HG02642 (cell line): ENCODE measurements around the gene TMEM132D.
"Not testable (repeated sequence)": the region's sequence is repeated elsewhere in the genome, so short reads cannot be mapped to it uniquely, and the experiment has no call there.

ENCODE experiments used
- ATAC-seq: cut with Tn5 transposase; IDR thresholded peaks from one replicate; pipeline ENCODE4 v1.9.1; 2021; ENCODE audit warnings: mild to moderate bottlenecking; ENCODE audit not compliant: unreplicated experiment, poor library complexity

Gene TMEM132D

DNA sequence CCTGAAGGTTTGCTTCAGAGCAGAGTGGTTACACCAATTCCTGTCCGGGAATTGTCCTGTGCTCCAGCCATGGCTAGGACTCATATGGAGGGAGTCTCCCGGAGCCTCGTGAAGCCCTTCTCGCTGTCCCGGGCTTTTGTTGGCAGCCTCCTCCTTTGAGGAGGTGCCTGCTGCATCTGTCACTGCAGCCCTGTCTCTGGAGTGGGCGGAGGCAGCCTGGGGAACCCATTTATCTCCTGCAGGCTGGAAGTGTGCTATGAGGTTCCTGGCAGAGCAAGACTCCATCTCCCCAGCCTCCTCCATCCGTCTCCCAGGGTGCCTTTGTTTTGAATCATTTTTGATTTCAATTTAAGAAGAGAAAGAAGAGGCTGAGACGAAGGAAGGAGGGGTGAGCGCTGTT lies 695.3 kb downstream of the TMEM132D start:
- no peak for ATAC-seq

DNA sequence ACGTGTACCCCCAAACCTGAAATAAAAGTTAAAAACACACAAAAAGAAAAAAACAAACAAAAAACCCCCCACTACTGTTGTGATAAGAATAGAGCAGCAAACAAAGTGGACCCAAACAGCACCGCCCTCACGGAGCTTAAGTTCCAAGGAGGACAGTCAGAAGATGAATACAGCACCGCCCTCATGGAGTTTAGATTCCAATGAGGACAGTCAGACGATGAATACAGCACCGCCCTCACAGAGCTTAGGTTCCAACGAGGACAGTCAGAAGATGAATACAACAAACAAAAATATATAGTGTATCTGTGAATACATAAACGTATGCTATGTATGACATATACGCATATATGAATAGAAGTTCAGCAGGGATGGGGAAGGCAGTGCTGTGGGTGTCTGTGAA lies 696.7 kb downstream of the TMEM132D start:
- no peak for ATAC-seq

GRCh38 chr12:129203456-129203855 lies 700.4 kb downstream of the TMEM132D start:
- ATAC-seq, result no peak

- no peak for ATAC-seq
Observed at GRCh38 chr12:129202109-129202814, 701.6 kb downstream of the TMEM132D start.

GRCh38 chr12:129201029-129201428 lies 702.8 kb downstream of the TMEM132D start:
- ATAC-seq, result no peak

- ATAC-seq, result no peak
Observed at GRCh38 chr12:129200576-129200975, 703.2 kb downstream of the TMEM132D start.

DNA sequence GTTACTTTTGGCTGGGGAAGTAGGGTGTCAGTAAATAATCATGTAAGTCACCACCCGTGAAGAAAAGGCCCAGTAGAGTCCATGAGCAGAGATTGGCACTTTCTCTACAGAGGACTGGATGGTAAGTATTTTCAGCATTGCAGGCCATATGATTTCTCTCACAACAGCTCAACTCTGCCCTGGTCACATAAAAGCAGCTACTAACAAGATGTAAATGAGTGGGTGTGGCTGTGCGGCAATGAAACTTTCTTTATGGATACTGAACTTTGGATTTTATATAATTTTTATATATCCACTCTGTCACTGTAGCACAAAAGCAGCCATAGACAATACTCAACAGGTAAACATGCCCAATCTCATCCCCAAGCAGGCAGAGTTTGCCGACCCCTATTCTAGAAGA lies 706.9 kb downstream of the TMEM132D start:
- ATAC-seq, result no peak

DNA sequence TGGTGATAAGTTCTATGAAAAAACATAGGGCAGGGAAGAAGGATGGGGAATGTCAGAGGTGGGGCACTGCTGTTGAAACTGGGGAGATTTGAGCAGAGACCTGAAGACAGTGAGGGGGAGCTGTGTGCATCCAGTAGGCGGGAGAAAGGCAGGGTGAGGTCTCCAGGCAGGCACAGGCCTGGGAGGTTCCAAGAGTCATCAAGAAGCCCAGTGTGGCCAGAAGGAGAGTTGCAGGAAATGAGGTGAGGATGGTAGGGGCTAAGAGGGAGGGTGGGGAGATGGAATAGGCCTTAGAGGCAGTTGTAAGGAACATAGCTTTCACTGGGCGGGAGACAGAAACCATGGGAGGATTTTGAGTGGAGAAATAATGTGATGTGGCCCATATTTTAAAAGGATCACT lies 708.7 kb downstream of the TMEM132D start:
- no peak for ATAC-seq

DNA sequence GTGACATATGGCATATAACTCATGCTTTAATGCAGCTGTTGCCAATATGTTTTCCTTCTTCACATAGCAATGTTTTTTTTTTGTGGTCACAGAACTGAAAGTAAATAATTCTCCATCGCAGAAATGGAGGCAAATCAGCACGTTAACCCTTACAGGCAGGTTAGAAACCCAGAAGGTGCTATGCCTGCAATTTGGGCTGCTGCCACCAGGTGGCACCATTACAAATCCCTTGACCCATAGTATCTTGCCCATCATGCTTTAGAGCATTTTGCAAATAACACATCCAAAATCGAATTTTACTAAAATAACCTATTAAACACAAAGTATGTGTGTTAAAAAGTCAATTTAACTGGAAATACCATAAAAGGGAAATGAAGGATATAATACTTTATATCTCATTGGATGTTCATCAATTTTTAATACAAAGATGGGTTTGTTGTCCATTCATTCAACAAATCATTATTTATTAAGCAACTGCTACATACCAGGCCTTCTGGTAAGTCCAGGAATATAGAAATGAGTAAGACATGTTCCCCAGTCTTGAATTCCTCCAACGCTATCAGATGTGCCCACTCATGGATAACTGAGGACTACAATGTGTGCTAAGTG lies 710.5 kb downstream of the TMEM132D start:
- ATAC-seq, result no peak

DNA sequence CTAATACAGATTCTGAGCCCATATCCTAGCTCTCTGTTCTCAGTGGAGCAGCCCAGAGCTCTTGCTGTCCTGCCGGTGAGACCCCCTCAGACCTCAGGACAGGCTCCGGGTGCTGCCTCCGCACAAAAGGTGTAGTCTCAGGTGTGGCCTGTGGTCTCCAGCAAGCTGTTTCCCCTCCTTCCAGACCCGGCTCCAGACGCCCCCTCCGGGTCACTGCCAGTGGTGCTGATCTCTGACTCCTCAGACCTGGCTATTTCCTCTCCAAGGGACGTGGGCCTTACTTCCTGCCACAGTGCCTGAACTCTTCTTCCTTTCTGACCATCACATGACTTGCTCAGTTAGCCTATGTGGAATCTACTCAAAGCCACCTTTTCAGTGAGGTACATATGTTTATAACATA lies 713.0 kb downstream of the TMEM132D start:
- no peak for ATAC-seq

GRCh38 chr12:129189879-129190278 lies 713.9 kb downstream of the TMEM132D start:
- ATAC-seq, result not testable (repeated sequence)

- ATAC-seq, result no peak
Observed at GRCh38 chr12:129186952-129187351, 716.9 kb downstream of the TMEM132D start.

DNA sequence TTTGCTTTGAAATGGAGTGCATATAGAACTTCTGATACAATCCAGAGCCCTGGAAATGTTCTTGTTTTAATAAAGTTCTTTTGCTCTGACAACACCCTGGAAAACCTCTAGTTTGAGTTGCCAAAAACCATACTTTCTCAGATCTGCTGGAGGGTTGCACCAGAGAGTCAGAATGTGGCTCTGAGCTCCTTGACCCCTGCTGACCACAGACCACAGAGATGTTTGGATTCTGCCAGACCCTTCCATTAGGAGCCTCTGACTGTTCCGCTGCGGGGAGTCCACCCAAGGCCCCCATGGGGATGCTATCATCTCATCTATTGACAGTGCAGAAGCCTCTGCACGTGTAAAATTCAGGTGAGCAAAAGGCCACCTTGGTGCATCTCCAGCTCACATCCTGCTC lies 718.0 kb downstream of the TMEM132D start:
- no peak for ATAC-seq

- ATAC-seq, result no peak
Observed at GRCh38 chr12:129184127-129184928, 719.5 kb downstream of the TMEM132D start.

DNA sequence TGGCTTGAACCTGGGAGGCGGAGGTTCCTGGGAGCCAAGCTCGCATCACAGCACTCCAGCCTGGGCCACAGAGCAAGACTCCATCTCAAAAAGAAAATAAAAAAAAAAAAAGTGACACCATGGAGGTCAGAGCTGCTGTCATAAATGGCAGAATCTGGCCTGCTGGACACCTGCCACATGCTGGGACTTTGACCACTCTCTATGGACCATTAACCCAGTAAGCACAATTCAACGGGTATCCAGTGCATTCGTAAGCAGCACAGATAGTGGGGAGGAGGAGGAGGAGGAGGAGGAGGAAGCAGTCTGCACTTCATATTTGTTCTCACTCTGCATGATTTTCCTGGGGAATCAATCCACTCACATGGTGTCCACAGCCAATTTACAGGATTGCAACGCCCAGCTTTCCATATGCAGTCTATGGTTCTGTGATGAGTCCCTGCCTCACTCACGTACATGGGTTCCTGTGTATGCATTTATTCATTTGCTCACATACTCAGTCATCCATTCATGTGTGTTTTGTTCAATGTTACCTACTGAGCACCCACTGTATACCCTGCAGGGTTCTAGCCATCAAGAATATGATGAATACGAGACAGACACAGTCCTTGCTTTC lies 723.8 kb downstream of the TMEM132D start:
- ATAC-seq, result no peak

DNA sequence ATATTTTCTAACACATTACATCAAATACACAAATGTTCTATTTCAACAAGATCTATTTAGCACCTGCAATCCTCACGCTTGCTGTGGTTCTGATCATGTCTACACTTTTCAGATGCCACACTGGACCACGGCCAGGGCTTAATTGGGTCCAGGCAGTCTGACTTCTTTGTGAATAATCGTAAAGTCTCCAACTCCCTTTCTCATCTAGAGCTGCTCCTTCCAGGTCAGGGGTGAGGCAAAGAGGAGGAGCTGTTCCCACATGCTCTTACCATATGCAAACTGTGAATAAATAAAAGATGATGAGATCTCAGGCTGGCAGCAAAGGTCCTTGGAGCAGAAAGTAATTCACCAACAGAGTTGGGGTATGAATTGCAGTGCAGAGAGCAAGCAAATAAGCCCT lies 733.9 kb downstream of the TMEM132D start:
- no peak for ATAC-seq

GRCh38 chr12:129163861-129164260 lies 740.0 kb downstream of the TMEM132D start:
- ATAC-seq, result no peak

DNA sequence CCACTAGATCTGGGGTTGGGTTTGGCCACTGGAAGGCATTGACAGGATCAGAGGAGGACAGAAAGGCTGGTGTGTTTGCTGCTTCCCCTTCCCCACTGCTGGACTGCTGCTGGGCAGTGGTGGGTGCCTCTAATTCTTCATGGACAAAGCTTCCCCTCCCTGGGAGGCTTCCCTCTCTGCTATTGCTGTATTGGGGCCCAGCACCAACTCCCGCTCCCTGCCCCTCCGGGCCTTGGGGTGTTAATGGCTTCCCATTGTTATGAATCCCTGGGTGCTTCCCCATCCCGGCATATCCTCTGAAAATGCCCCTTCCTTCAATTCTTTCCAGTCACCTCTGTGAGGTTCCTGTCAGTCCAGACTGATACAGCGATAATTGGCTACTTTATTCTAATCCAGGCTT lies 740.4 kb downstream of the TMEM132D start:
- ATAC-seq, result no peak

DNA sequence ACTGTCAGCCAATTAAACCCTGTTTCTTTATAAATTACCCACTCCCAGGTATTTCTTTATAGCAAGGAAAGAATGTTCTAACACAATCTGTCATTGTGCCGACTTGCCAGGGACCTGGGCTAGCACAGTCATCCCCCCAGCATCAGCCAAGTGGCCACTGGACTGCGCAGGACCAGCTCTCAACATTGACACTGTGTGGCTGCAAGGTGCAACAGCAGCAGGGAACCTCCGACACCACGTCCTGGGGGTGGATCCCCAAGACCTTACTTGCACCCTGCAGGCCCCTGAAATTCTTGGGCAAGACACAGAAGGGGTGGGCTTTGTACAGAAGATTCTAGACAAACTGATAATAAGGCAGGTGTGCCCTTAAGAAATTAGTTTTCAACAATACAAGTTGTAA lies 741.0 kb downstream of the TMEM132D start:
- no peak for ATAC-seq

GRCh38 chr12:129161511-129161910 lies 742.3 kb downstream of the TMEM132D start:
- ATAC-seq, result no peak

GRCh38 chr12:129160282-129160681 lies 743.5 kb downstream of the TMEM132D start:
- no peak for ATAC-seq
